Omental fat pad (tissue), 4 donors: Measurements from ENCODE around the gene FKBP9. TPM values are rescaled to one million over a fixed set of nuclear protein-coding genes. Genes with fewer than 3 reads are reported as not detected.
"Not testable (repeated sequence)": the region's sequence is repeated elsewhere in the genome, so short reads cannot be mapped to it uniquely, and the experiment has no call there.

Source experiments
- ATAC-seq: fragments of 150-250 bp; one replicate; pipeline ENCODE4 v1.9.1; 2016; ENCODE audit warnings: mild to moderate bottlenecking, moderate library complexity; ENCODE audit not compliant: low FRiP score
- DNase-seq: peaks from one replicate; pipeline ENCODE4 v3.0.0-alpha.2; 2019; ENCODE audit warnings: low spot score
- CTCF ChIP-seq, 3 donors: fragments of 450-650 bp; IDR thresholded peaks; one replicate each; pipeline ENCODE4 v1.5.1; 2016 to 2017; ENCODE audit warnings: antibody characterized with exemption in 3 of 3, mild to moderate bottlenecking in 3 of 3, moderate library complexity in 2 of 3
- total RNA-seq, 4 donors: library from RNA; depleted of rRNA; stranded (reverse); fragments of >200 nt; gene quantifications; one replicate each; pipeline ENCODE4 v1.1.0, GENCODE V29; 2016

FKBP9 gene
- total RNA-seq, 4 donors from 2014 or later: 86.0 to 269 (median 91.3) TPM

- TF ChIP-seq CTCF (IDR thresholded peaks at IDR 0.05): no peak
- ATAC-seq (no peak), DNase-seq (no peak)
Measured at GRCh38 chr7:32952876-32953275, 4.4 kb upstream of the FKBP9 start.

- no peak for DNase-seq
- peak; percentile 7 for ATAC-seq
- TF ChIP-seq CTCF (IDR thresholded peaks at IDR 0.05): no peak
Measured at GRCh38 chr7:32958046-32959025, 1.1 kb downstream of the FKBP9 start.

GRCh38 chr7:32963880-32964301 is 6.7 kb downstream of the FKBP9 start:
- not testable (repeated sequence) for DNase-seq, ATAC-seq

GRCh38 chr7:32964461-32965159 is 7.4 kb downstream of the FKBP9 start:
- DNase-seq: not testable (repeated sequence)

GRCh38 chr7:32966489-32967267 is 9.4 kb downstream of the FKBP9 start:
- DNase-seq: not testable (repeated sequence)
- ATAC-seq: peak; percentile 8

More at GRCh38 chr7:32964461-32965159, 7.4 kb downstream of the FKBP9 start:
- peak; percentile 85 for ATAC-seq

GRCh38 chr7:32967268-32967582 is 10.0 kb downstream of the FKBP9 start:
- peak; percentile 36 for ATAC-seq
- not testable (repeated sequence) for DNase-seq

- ATAC-seq, DNase-seq: not testable (repeated sequence)
Measured at GRCh38 chr7:32971967-32972366, 14.7 kb downstream of the FKBP9 start.

GRCh38 chr7:32977159-32977558 is 19.9 kb downstream of the FKBP9 start:
- ATAC-seq, DNase-seq: not testable (repeated sequence)

GRCh38 chr7:32979246-32979645 is 22.0 kb downstream of the FKBP9 start:
- not testable (repeated sequence) for DNase-seq
- peak; percentile 71 for ATAC-seq

GRCh38 chr7:32979902-32980301 is 22.7 kb downstream of the FKBP9 start:
- not testable (repeated sequence) for ATAC-seq

GRCh38 chr7:32988148-32988547 is 30.9 kb downstream of the FKBP9 start:
- ATAC-seq, DNase-seq: not testable (repeated sequence)

More at GRCh38 chr7:32979902-32980301, 22.7 kb downstream of the FKBP9 start:
- DNase-seq: not testable (repeated sequence)

GRCh38 chr7:32991068-32991585 is 33.9 kb downstream of the FKBP9 start:
- not testable (repeated sequence) for DNase-seq
- ATAC-seq: peak; percentile 54

GRCh38 chr7:32991975-32992700 is 34.9 kb downstream of the FKBP9 start:
- not testable (repeated sequence) for ATAC-seq, DNase-seq

- peak; percentile 57 for ATAC-seq
- not testable (repeated sequence) for DNase-seq
Measured at GRCh38 chr7:32992750-32993149, 35.5 kb downstream of the FKBP9 start.

GRCh38 chr7:32997956-32998355 is 40.7 kb downstream of the FKBP9 start:
- ATAC-seq: peak; percentile 61
- not testable (repeated sequence) for DNase-seq
